CD4-positive, alpha-beta T cell treated with Interleukin-6 at 100 ng/mL for 8 hours (primary cell): ENCODE measurements around the gene SLC6A3.
A peak's percentile ranks its signal among the peaks of the same experiment; 100 is the strongest.

Source experiments
- DNase-seq: peaks from one replicate; pipeline ENCODE4 v3.0.0-alpha.2; 2020; ENCODE audit warnings: mixed read lengths, low spot score

SLC6A3 gene

GRCh38 chr5:1405121-1405520, 40.1 kb downstream of the SLC6A3 start:
- no peak for DNase-seq

DNA sequence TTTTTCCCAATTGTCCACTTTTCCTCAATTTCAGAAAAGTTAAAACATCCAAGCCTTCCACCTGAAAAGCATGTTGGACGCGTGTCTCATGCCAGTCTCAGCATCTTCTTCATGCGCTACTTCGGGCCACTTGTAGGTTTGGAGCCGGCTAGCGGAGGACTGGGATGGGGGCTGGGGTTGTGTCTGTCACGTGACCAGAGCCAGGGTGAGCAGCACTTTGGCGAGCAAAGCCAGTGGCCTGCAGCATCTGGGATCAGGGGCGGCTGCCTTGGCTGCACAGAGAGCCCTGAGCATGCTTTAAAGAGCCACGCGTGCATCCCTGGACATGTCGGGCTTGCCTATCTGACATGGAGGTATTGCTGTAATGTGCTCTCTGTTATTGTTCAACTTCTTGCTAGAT, 41.2 kb downstream of the SLC6A3 start:
- DNase-seq: no peak

DNA sequence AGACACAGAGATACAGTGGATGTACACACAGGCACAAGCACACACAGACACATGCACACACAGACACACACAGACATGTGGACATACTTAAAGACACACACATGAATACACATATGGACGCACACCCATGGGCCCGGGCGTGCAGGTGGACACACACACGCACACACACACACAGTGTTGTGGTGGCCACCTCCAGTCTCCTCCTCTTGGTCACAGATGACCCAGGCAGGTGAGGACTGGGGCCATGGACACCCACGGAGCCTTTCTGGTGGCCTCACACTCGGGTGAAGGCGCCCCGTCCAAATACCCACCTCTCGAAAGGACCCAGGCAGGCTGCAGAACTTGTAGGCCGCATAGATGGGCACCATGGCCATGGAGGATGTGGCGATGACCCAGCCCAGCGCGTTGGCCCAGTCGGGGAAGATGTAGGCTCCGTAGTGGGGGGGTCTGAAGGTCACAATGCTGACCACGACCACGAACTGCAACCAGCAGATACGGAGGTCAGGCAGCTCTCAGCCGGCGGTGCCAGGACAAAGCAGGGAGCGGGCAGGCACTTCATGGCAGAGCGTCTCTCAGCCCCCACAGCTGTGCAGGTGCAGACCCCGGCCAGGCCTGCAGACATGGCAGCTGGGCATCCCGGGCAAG, 42.5 kb downstream of the SLC6A3 start:
- no peak for DNase-seq

DNA sequence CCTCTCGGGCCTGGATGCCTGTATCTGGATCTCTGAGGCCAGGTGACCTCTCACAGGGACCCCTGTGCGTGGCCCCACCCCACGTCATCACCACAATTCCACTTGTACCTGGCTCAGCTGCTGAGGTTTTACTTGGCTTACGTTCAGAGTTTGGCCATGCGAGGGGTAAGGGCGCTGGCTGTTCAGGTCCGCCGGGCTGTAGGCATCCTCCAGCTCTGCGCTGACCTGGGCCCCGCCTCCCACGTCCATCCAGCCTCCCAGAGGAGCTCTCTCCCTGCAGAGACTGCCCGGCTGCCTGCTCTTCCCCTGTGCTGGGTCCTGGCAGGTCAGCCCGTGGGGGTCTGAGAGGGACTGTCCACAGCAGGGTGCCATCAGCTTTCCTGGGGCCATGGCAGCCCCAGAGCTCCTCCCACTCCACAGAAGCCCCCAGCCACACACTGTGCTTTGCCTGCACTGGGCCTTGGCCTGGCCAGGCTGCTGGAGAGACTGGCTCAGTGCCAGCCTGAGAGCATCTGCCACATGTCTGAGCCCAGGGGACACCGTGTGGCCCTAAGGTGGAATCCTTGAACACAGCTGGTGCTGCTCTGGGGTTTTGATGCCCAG, 43.6 kb downstream of the SLC6A3 start:
- no peak for DNase-seq

GRCh38 chr5:1400936-1401335, 44.3 kb downstream of the SLC6A3 start:
- DNase-seq: no peak

DNA sequence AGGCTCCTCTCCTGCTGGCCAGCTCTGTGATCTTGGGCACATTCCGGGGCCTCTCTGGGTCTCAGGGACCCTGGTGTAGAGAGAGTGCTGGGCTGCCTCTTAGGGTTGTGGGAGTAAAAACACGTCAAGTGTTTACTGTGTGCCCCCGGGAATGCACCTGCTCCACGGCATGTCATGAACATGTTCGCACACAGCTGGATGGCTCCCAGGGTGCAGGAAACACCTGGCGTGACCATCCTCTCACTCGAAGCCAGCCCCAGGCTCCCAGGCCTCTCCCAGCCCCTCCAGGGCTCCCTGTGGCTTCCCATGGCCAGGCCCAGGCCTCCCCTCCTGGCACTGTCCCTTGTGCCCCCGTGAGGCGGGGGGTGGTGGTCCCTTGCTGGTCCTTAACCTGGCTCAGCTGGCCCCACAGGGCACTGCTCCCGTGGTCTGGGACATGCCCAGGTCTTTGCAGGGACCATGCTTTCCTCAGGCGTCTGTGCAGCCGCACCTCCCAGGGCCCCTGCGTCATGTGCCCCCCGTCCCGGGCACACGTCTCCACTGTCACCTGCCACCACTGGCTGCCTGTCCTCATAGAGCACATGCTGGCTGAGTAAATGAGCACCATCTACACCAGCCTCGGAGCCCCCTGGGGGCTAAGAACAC, 44.9 kb downstream of the SLC6A3 start:
- DNase-seq: no peak

DNA sequence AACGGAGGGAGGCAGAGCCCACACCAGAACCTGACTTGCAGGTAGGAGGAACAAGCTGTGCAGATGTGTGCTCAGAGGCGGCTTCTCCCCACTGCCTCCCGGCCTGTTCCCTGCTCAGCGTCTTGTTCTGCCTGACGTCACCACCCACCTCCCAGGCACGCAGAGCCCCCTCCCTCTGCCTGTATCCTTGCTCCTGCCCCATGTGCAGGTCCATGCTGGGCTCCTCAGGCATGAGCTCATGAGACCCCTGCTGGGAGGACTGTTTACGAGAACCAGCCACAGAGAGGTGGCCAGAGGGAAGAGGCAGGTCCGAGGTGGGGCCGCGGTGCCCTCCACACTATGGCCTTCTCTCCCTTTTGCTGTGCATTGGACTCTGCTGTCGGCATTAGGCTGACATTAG, 45.5 kb downstream of the SLC6A3 start:
- DNase-seq: no peak

DNA sequence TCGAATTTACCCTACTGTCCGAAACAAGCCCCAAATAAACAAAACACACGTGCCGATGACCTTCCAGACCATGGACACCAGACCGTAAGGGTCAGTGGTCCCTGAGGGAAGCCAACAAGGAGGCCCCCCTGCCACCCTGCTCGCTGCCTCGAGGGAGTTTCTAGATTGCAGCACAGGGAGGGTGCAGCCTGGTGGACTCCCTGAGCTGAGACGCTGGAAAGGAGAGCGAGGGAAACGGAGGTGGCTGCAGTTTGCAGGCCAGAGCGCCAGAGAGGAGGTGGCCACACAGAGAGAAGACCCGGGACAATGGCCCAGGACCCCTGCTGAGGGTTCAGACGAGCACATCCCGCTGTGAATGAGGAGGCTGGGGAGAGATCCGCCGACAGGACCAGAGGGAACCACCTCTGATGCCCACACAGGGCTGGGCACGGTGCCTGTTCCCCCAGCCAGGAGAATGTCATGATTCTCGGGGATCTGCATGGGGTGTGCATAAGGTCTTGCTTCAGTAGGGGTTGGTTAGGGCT, 48.9 kb downstream of the SLC6A3 start:
- DNase-seq: no peak

- DNase-seq: no peak
Measured at GRCh38 chr5:1394881-1395860, 50.1 kb downstream of the SLC6A3 start.

- DNase-seq: no peak
Measured at GRCh38 chr5:1393571-1394501, 51.4 kb downstream of the SLC6A3 start.

DNA sequence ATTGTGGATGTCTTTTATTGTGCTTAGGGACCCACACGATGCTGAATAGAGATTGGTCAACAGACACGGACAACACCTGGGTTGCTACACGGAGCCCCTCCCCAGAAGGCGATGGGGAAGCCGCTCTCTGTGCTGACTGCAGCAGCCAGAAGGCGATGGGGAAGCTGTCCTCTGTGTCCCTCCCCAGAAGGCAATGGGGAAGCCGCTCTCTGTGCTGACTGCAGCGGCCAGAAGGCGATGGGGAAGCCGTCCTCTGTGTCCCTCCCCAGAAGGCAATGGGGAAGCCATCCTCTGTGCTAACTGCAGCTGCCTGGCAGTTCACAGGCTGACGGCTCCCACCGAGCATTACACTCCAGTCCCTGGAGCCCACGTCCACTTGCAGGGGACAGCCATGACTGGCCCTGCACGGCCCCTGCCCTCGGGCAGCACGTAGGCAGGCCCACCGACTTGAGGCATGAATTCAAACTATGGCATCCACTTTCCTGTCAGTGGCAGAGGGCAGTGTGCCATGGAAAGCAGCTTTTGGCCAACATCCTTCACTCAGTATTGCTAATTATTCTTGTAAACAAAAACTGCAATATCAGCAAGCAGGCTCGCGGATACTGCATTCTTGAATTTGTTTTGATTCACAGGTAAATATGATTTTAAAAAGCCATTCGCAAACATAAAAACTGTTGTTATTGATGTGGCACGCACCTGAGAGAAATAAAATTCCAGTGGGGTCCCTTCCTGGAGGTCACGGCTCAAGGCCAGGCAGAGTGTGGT, 52.3 kb downstream of the SLC6A3 start:
- no peak for DNase-seq

DNA sequence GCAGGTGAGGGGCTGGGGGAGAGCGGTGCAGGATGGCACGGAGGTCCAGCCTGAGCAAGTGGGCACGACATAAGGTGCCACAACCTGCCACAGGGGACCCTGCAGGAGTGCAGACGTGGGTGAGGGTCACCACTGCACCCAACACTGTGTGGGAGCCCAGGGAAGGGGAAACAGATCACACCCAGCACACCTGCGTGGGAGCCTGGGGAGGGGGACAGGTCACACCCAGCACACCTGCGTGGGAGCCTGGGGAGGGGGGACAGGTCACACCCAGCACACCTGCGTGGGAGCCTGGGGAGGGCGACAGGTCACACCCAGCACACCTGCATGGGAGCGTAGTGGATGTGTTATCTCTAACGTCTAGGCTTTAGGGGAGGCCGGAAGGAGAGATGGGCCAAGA, 53.0 kb downstream of the SLC6A3 start:
- no peak for DNase-seq

GRCh38 chr5:1391691-1392090, 53.5 kb downstream of the SLC6A3 start:
- no peak for DNase-seq

DNA sequence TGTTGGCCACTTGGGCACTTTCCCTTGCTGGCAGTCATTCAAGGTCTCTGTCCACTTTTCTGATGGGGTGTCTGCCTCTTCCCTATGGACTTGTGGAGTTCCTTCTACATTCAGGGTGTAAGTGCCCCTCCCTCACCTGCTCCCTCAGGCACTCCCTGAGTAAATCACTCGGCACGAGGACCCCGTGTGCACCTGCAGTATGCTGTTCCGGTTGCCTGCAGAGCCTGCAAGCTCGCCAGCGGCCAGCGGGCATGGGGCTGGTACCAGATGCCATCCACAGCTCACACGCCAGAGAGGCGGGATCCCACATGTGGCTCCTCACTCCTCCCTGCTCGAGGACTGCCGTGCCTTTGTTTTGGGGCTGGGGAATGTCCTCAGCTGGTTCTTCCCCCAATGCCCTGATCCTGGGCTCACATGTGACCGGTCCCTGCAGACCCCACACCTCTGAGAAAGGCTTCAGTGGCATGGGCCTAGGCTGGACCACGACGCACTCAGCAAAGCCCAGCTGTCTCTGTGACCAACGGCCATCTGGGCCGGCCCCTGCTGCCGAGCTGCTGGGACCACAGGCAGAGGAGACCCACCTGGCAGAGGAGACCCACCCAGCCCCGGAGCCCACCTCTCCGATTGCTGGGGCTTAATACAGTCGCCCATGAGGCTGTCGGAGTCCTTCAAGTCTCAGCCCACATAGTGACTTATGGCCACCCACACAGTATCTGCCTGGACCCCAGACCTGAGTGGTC, 54.2 kb downstream of the SLC6A3 start:
- DNase-seq: no peak

DNA sequence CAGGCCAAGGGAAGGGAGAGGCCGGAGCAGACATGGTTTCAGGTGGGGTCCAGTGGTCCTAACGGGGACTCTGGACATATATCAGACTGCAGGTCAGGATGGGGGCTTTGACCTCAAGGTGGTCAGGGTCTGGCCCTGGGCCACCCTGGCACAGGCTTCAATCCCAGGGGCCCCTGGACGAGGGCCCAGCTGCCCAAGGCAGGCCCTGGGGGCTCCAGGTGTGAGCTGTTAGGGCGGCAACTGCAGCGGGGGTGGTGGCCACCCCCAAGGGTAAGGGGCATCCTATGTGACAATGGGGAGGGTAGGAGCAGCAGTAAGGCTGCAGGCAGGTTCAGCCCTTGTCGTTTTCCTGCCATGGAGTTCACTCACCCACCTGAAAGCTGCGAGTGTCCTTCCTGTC, 54.9 kb downstream of the SLC6A3 start:
- no peak for DNase-seq

DNA sequence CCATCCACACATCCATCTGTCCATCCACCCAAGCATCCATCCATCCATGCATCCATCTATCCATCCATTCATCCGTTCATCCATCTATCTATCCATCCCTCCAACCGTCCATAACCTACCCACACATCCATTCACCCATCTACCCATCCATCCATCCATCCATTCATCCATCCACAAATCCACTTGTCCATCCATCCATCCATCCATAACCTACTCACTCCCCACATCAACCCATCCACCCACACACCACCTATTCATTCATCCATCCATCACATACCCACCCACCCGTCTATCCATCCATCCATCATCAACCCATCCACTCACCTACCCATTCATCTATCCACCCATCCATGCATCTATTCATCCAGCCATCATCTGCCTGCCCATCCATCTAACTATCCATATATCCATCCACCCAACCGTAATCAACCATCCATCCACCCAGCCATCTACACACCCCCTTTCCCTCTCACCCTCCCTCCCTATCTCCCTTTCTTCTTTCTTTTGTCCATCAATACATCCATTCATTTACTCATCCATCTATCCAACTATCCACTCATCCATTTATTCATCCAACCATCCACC, 56.8 kb downstream of the SLC6A3 start:
- no peak for DNase-seq

GRCh38 chr5:1387876-1388275, 57.4 kb downstream of the SLC6A3 start:
- no peak for DNase-seq

DNA sequence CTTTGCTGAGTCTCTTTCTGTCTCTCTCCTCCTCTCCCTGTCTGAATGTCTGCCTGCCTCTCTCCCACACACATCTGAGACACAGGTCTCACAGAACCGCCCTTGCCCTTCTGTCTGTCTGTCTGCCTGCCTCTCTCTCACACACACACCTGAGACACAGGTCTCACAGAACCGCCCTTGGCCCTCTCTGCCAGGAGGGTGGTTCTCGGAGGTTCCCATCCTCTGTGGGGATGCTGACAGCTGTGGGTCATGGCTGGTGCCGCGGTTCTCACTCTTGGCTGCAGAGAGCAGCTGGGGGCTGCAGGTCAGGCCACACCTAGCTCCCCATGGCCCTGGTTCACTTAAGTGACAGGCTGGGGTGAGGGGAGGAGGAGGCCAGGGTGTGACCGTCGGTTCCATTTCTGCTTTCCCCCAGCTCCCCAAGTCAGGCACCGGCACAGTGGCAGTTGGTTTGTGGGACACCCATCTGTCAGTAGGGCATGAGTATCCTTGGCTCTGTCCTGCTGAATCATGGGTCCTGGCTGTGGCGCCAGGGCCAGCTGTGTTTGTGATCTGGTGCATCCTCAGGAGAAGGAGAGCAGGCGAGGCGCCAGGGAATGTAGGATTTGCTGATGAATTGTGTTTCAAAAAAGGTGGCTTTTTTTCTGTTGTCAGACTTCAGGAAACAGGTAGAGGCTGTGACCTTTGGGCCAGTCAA, 58.0 kb downstream of the SLC6A3 start:
- no peak for DNase-seq

- peak; percentile 80 for DNase-seq
Measured at GRCh38 chr5:1386274-1386717, 58.9 kb downstream of the SLC6A3 start.
